ENCODE measurements around the gene AGPAT1. TPM values are rescaled to one million over a fixed set of nuclear protein-coding genes. Genes with fewer than 3 reads are reported as not detected.

The AGPAT1 gene
- total and polyA plus RNA-seq, 2 of the 13 experiments (the other 11 are each of a cell fraction or from before 2014, with no cell fraction given), result 51.3 to 139 TPM

GRCh38 chr6:32210191-32210601 lies 34.3 kb upstream of the AGPAT1 start (continued):
- no peak for TF ChIP-seq ZNF333 (CRISPR knock-in tag; IDR thresholded peaks at IDR 0.05; ENCODE audit: borderline replicate concordance)
- no peak for TF ChIP-seq MIER3 (CRISPR knock-in tag; IDR thresholded peaks at IDR 0.05; ENCODE audit: borderline replicate concordance)
- TF ChIP-seq ZNF720 (CRISPR knock-in tag; IDR thresholded peaks at IDR 0.05), result no peak
- no peak for TF ChIP-seq GTF3A (CRISPR knock-in tag; conservative IDR thresholded peaks at IDR 0.05)
- TF ChIP-seq ZBTB20 (CRISPR knock-in tag; IDR thresholded peaks at IDR 0.05; ENCODE audit: borderline replicate concordance, low read depth), result no peak
- peak in 1 of 2 experiments; percentile 28; a peak in 1 of 4 replicates for TF ChIP-seq NR2F1 (CRISPR knock-in tag; IDR thresholded peaks at IDR 0.05)
- no peak for TF ChIP-seq ZBTB7B (CRISPR knock-in tag; IDR thresholded peaks at IDR 0.05)
- peak; percentile 50 for TF ChIP-seq TBL1XR1 (IDR thresholded peaks at IDR 0.05; ENCODE audit: borderline replicate concordance, low read length, partially characterized antibody)
- TF ChIP-seq ETV5 (CRISPR knock-in tag; IDR thresholded peaks at IDR 0.05; ENCODE audit: borderline replicate concordance), result peak; percentile 21; the same call in 1 of the 2 replicates
- TF ChIP-seq ATF4 (CRISPR knock-in tag; IDR thresholded peaks at IDR 0.05), result peak in 1 of 2 experiments; percentile 41; a peak in 1 of 4 replicates
- TF ChIP-seq ZNF234 (CRISPR knock-in tag; conservative IDR thresholded peaks at IDR 0.05), result no peak
- peak; percentile 84 for TF ChIP-seq ESRRA (CRISPR knock-in tag; IDR thresholded peaks at IDR 0.05; ENCODE audit: low read depth)
- no peak for TF ChIP-seq SOX6 (IDR thresholded peaks at IDR 0.05)
- peak; percentile 41 for TF ChIP-seq SOX6 (CRISPR knock-in tag; IDR thresholded peaks at IDR 0.05)
- TF ChIP-seq HNF4A (CRISPR knock-in tag; IDR thresholded peaks at IDR 0.05), result peak; percentile 76
- TF ChIP-seq SALL2 (CRISPR knock-in tag; IDR thresholded peaks at IDR 0.05), result no peak
- TF ChIP-seq ZSCAN25 (CRISPR knock-in tag; IDR thresholded peaks at IDR 0.05), result peak; percentile 97
- TF ChIP-seq FUBP1 (CRISPR knock-in tag; IDR thresholded peaks at IDR 0.05; ENCODE audit: borderline replicate concordance), result no peak
- TF ChIP-seq ZNF292 (CRISPR knock-in tag; IDR thresholded peaks at IDR 0.05; ENCODE audit: borderline replicate concordance, low read depth), result peak; percentile 34; the same call in 1 of the 2 replicates
- TF ChIP-seq TRIM24 (CRISPR knock-in tag; IDR thresholded peaks at IDR 0.05), result 0 out of 2 replicates have a peak, but pooled peaks have one; percentile 15
- no peak for TF ChIP-seq ZBTB3 (CRISPR knock-in tag; IDR thresholded peaks at IDR 0.05; ENCODE audit: borderline replicate concordance, low read depth)
- TF ChIP-seq RARA (CRISPR knock-in tag; IDR thresholded peaks at IDR 0.05), result peak; percentile 74
- TF ChIP-seq ZFX (CRISPR knock-in tag; IDR thresholded peaks at IDR 0.05; ENCODE audit: low read depth), result peak; percentile 42; the same call in 1 of the 2 replicates
- no peak for TF ChIP-seq ZNF597 (CRISPR knock-in tag; IDR thresholded peaks at IDR 0.05)
- TF ChIP-seq ZNF784 (CRISPR knock-in tag; IDR thresholded peaks at IDR 0.05; ENCODE audit: borderline replicate concordance), result no peak
